ENCODE measurements around the gene IRF2BP1.

The IRF2BP1 gene

GRCh38 chr19:45860359-45861259 is 25.3 kb downstream of the IRF2BP1 start:
- no peak for DNase-seq (ENCODE audit: low spot score)

- no peak for DNase-seq (ENCODE audit: low spot score)
Measured at GRCh38 chr19:45854167-45854778, 31.7 kb downstream of the IRF2BP1 start.

- DNase-seq (ENCODE audit: low spot score): no peak
Measured at GRCh38 chr19:45852983-45853382, 33.0 kb downstream of the IRF2BP1 start.

- peak; percentile 51 for DNase-seq (ENCODE audit: low spot score)
Measured at GRCh38 chr19:45852145-45852750, 33.7 kb downstream of the IRF2BP1 start.

- no peak for DNase-seq (ENCODE audit: low spot score)
Measured at GRCh38 chr19:45848922-45849321, 37.0 kb downstream of the IRF2BP1 start.

- DNase-seq (ENCODE audit: low spot score): no peak
Measured at GRCh38 chr19:45847663-45848062, 38.3 kb downstream of the IRF2BP1 start.

- no peak for DNase-seq (ENCODE audit: low spot score)
Measured at GRCh38 chr19:45842198-45842597, 43.7 kb downstream of the IRF2BP1 start.

- no peak for DNase-seq (ENCODE audit: low spot score)
Measured at GRCh38 chr19:45834970-45835369, 51.0 kb downstream of the IRF2BP1 start.

All from AG20443 (cell line).